Neural progenitor cell (in vitro differentiated cells): ENCODE measurements around the gene FASN.

Experiments used
- CTCF ChIP-seq: fragments of 200-600 bp; sonication (generic); IDR thresholded peaks from 2 replicates; pipeline ENCODE4 v1.5.1; 2017; ENCODE audit warnings: antibody characterized with exemption, mild to moderate bottlenecking
- EZH2 ChIP-seq: fragments of 200-600 bp; sonication (generic); IDR thresholded peaks from 2 replicates; pipeline ENCODE4 v1.6.1; 2017; ENCODE audit warnings: antibody characterized with exemption, mild to moderate bottlenecking, moderate library complexity
- EZH2phosphoT487 ChIP-seq: fragments of 200-600 bp; sonication (generic); IDR thresholded peaks from 2 replicates; pipeline ENCODE4 v1.6.1; 2017; ENCODE audit warnings: antibody characterized with exemption

- TF ChIP-seq CTCF: no peak
- TF ChIP-seq EZH2: no peak
- no peak for TF ChIP-seq EZH2phosphoT487
Observed at GRCh38 chr17:82110298-82110697, 12.3 kb upstream of the FASN start.
